Mesenchymal stem cell (in vitro differentiated cells and primary cell): Measurements from ENCODE around the gene BCAS1.

Experiments used
- DNase-seq: peaks from one replicate; pipeline ENCODE4 v3.0.0-alpha.2; 2013
- H2AFZ ChIP-seq: one replicate; pipeline ENCODE4 v1.6.1; 2013; ENCODE audit warnings: low read depth, mild to moderate bottlenecking, control low read depth, inconsistent platforms, low read length, moderate library complexity
- H2AK5ac ChIP-seq: 2 replicates; pipeline ENCODE4 v1.6.1; 2013; ENCODE audit warnings: low read length, moderate library complexity, mild to moderate bottlenecking, inconsistent platforms; ENCODE audit not compliant: severe bottlenecking
- H2BK120ac ChIP-seq: one replicate; pipeline ENCODE4 v1.6.1; 2013; ENCODE audit warnings: low read depth, mild to moderate bottlenecking, inconsistent platforms, low read length, moderate library complexity
- H2BK12ac ChIP-seq, 2 experiments: one replicate each; pipeline ENCODE4 v1.6.1; 2013; ENCODE audit warnings: inconsistent platforms in 2 of 2, low read length in 2 of 2, mild to moderate bottlenecking in 2 of 2, moderate library complexity in 2 of 2, control low read depth in 1 of 2
- H2BK15ac ChIP-seq: one replicate; pipeline ENCODE4 v1.6.1; 2013; ENCODE audit warnings: mild to moderate bottlenecking, low read depth, inconsistent platforms; ENCODE audit not compliant: poor library complexity, severe bottlenecking
- H2BK5ac ChIP-seq: 2 replicates; pipeline ENCODE4 v1.6.1; 2013; ENCODE audit warnings: low read depth, mild to moderate bottlenecking, low read length, control low read depth, inconsistent platforms; ENCODE audit not compliant: poor library complexity, severe bottlenecking
- H3K14ac ChIP-seq, 2 experiments: one replicate each; pipeline ENCODE4 v1.6.1; 2013; ENCODE audit warnings: inconsistent platforms in 2 of 2, low read length in 2 of 2, control low read depth in 1 of 2, mild to moderate bottlenecking in 1 of 2, moderate library complexity in 1 of 2
- H3K18ac ChIP-seq, 2 experiments: one replicate each; pipeline ENCODE4 v1.6.1; 2013; ENCODE audit warnings: inconsistent platforms in 2 of 2, low read length in 2 of 2, control low read depth in 1 of 2, low read depth in 1 of 2, mild to moderate bottlenecking in 1 of 2
- H3K23ac ChIP-seq, 2 experiments: one replicate each; pipeline ENCODE4 v1.6.1; 2013; ENCODE audit warnings: inconsistent platforms in 2 of 2, low read length in 2 of 2, mild to moderate bottlenecking in 2 of 2, moderate library complexity in 2 of 2, control low read depth in 1 of 2
- H3K27ac ChIP-seq: 2 replicates; pipeline ENCODE4 v1.5.1; 2013; ENCODE audit warnings: mild to moderate bottlenecking, moderate library complexity, low read length, control low read depth, inconsistent platforms; ENCODE audit not compliant: poor library complexity, severe bottlenecking
- H3K27me3 ChIP-seq, 2 experiments: 2 replicates each; pipeline versions ENCODE4 v1.6.1 to v1.7.0; 2013; ENCODE audit warnings: low read length in 2 of 2, mild to moderate bottlenecking in 2 of 2, moderate library complexity in 2 of 2, control low read depth in 1 of 2, inconsistent platforms in 1 of 2; ENCODE audit not compliant: control insufficient read depth in 1 of 2, insufficient read depth in 1 of 2
- H3K36me3 ChIP-seq, 2 experiments: 2 replicates each; pipeline versions ENCODE4 v1.6.1 to v1.7.0; 2013; ENCODE audit warnings: low read length in 2 of 2, control low read depth in 1 of 2, inconsistent platforms in 1 of 2, low read depth in 1 of 2, mild to moderate bottlenecking in 1 of 2; ENCODE audit not compliant: insufficient read depth in 2 of 2, control insufficient read depth in 1 of 2
- H3K4ac ChIP-seq, 2 experiments: one replicate each; pipeline ENCODE4 v1.6.1; 2013; ENCODE audit warnings: inconsistent platforms in 2 of 2, low read length in 2 of 2, mild to moderate bottlenecking in 2 of 2, moderate library complexity in 2 of 2, control low read depth in 1 of 2, low read depth in 1 of 2
- H3K4me1 ChIP-seq: 2 replicates; pipeline ENCODE4 v1.6.1; 2013; ENCODE audit warnings: low read depth, low read length, control low read depth; ENCODE audit not compliant: control insufficient read depth, insufficient read depth
- H3K4me2 ChIP-seq: 2 replicates; pipeline ENCODE4 v1.6.1; 2013; ENCODE audit warnings: low read length, mild to moderate bottlenecking, inconsistent platforms; ENCODE audit not compliant: poor library complexity, severe bottlenecking
- H3K4me3 ChIP-seq, 2 experiments: 2 replicates each; pipeline versions ENCODE4 v1.5.1 to v1.7.0; 2013; ENCODE audit warnings: low read length in 2 of 2, mild to moderate bottlenecking in 2 of 2, control low read depth in 1 of 2, low read depth in 1 of 2; ENCODE audit not compliant: insufficient read depth in 1 of 2
- H3K79me1 ChIP-seq: replicated peaks from 2 replicates; pipeline ENCODE4 v1.6.1; 2013; ENCODE audit warnings: mild to moderate bottlenecking, control low read depth, low read length, inconsistent platforms; ENCODE audit not compliant: poor library complexity, severe bottlenecking
- H3K9ac ChIP-seq: 2 replicates; pipeline ENCODE4 v1.7.0; 2013; ENCODE audit warnings: mild to moderate bottlenecking, low read length, moderate library complexity
- H3K9me3 ChIP-seq: 2 replicates; pipeline ENCODE4 v1.7.0; 2013; ENCODE audit warnings: mild to moderate bottlenecking, low read length; ENCODE audit not compliant: control insufficient read depth
- H4K8ac ChIP-seq: one replicate; pipeline ENCODE4 v1.6.1; 2013; ENCODE audit warnings: inconsistent platforms, mild to moderate bottlenecking, low read length, moderate library complexity
- H4K91ac ChIP-seq: one replicate; pipeline ENCODE4 v1.6.1; 2013; ENCODE audit warnings: mild to moderate bottlenecking, low read length, inconsistent platforms
- WGBS: methylation state at CpG from one replicate; pipeline ENCODE4 v1.1.7; 2013; ENCODE audit warnings: mixed read lengths; 5-methylcytosine and 5-hydroxymethylcytosine counted together

BCAS1 gene

GRCh38 chr20:53916173-53916512 is 154.3 kb downstream of the BCAS1 start:
- H3K4ac ChIP-seq = peak overlapping the region in 1 of 2 experiments; percentile 95
- H2AK5ac ChIP-seq = peak overlapping the region; percentile 61
- no peak overlapping the region for H2BK15ac ChIP-seq
- peaks cover 9% of the 10 kb centered on the region for H3K4me1 ChIP-seq
- peak overlapping the region; percentile 77 for H4K91ac ChIP-seq
- H3K9me3 ChIP-seq = no peaks in the 10 kb centered on the region
- 20% methylated on average over 1 of the region's 2 CpGs for WGBS
- no peak for DNase-seq
- no peak overlapping the region for H3K4me2 ChIP-seq
- H3K23ac ChIP-seq = no peak overlapping the region
- H2BK5ac ChIP-seq = peak overlapping the region; percentile 5
- no peak overlapping the region for H2AFZ ChIP-seq
- peak overlapping the region in 1 of 2 experiments; percentile 68 for H3K14ac ChIP-seq
- H2BK12ac ChIP-seq = peak overlapping the region; percentile 59 to 75
- peak overlapping the region; percentile 1 for H3K27ac ChIP-seq
- H3K9ac ChIP-seq = peak overlapping the region; percentile 93
- H3K4me3 ChIP-seq = peak overlapping the region in 1 of 2 experiments; percentile 74
- no peaks in the 10 kb centered on the region for H3K27me3 ChIP-seq
- H3K18ac ChIP-seq = peak overlapping the region; percentile 40 to 92
- H3K36me3 ChIP-seq = no peaks in the 10 kb centered on the region
- H3K79me1 ChIP-seq = no peaks in the 10 kb centered on the region
- peak overlapping the region; percentile 74 for H4K8ac ChIP-seq
- peak overlapping the region; percentile 11 for H2BK120ac ChIP-seq

GRCh38 chr20:53915446-53916172 is 154.8 kb downstream of the BCAS1 start:
- Histone ChIP-seq H3K36me3 (no peaks in the 10 kb centered on the region), H3K27ac (peak overlapping the region; percentile 45), H3K79me1 (no peaks in the 10 kb centered on the region), H3K9ac (peak overlapping the region; percentile 93), H2BK15ac (peak overlapping the region; percentile 86), H4K8ac (peak overlapping the region; percentile 59), H2AFZ (peak overlapping the region; percentile 10), H3K14ac (no peak overlapping the region), H3K4me1 (peaks cover 9% of the 10 kb centered on the region), H3K27me3 (no peaks in the 10 kb centered on the region), H2BK5ac (peak overlapping the region; percentile 84), H2BK120ac (peak overlapping the region; percentile 91), H3K4me2 (peak overlapping the region; percentile 97), H3K23ac (no peak overlapping the region), H3K4me3 (peak overlapping the region; percentile 63 to 74), H3K18ac (peak overlapping the region; percentile 30 to 95), H2AK5ac (no peak overlapping the region), H4K91ac (peak overlapping the region; percentile 52), H3K9me3 (no peaks in the 10 kb centered on the region), H3K4ac (peak overlapping the region; percentile 76 to 87), H2BK12ac (peak overlapping the region; percentile 93 to 96)
- 2% methylated on average over 21 of the region's 24 CpGs for WGBS
- DNase-seq = peak; percentile 94

DNA sequence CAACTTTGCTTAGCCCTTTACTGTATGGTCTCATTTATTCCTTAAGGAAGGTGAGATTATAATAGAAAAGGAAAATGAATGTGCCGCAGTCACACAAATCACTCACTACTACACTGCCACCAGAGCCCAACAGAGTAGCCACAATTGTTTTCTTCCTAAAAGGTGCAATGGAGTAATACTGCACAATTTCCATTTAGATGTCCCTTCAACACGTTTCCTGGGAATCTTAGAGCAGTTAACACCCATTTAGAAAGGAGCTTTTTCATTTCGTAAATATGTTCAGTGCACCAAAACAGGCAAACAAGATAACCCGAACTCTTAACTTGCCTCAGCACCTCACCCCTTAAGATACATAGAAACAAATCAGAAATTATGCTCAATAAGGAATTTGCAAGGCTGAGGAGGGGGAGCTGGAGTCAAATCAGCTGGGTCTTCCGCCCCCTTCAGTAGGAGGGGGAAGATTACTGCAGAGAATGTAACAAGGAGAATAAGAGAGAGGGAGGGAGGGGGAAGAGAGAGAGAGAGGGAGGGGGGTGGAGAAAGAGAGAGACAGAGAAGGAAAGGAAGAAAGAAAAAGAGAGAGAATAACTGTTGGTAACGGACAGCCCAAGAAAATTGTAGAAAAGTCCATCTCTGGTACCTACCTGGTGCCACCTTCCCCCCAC is 155.5 kb downstream of the BCAS1 start:
- Histone ChIP-seq H2BK12ac (peak overlapping the region; percentile 61 to 71), H3K36me3 (no peaks in the 10 kb centered on the region), H3K27ac (peak overlapping the region; percentile 56), H3K4me2 (peak overlapping the region; percentile 97), H3K79me1 (no peaks in the 10 kb centered on the region), H3K9me3 (no peaks in the 10 kb centered on the region), H3K14ac (no peak overlapping the region), H3K9ac (peak overlapping the region; percentile 93), H3K23ac (no peak overlapping the region), H2AK5ac (no peak overlapping the region), H3K4me3 (peak overlapping the region in 1 of 2 experiments; percentile 74), H2AFZ (no peak overlapping the region), H3K27me3 (no peaks in the 10 kb centered on the region), H2BK120ac (peak overlapping the region; percentile 91), H3K4ac (peak overlapping the region in 1 of 2 experiments; percentile 87), H3K4me1 (peaks cover 9% of the 10 kb centered on the region), H2BK15ac (peak overlapping the region; percentile 86), H4K8ac (peak overlapping the region; percentile 59), H3K18ac (peak overlapping the region; percentile 41 to 95), H4K91ac (no peak overlapping the region), H2BK5ac (no peak overlapping the region)
- WGBS = 27% methylated on average over 4 of the region's 6 CpGs
- DNase-seq = peak; percentile 32

- peak overlapping the region; percentile 71 to 94 for H2BK12ac ChIP-seq
- peak overlapping the region; percentile 84 for H2AFZ ChIP-seq
- H3K4me3 ChIP-seq = peak overlapping the region in 1 of 2 experiments; percentile 74
- no peaks in the 10 kb centered on the region for H3K27me3 ChIP-seq
- H3K9ac ChIP-seq = peak overlapping the region; percentile 93
- no peak overlapping the region for H3K18ac ChIP-seq
- H2BK5ac ChIP-seq = no peak overlapping the region
- WGBS = 27% methylated on average over 8 of the region's 9 CpGs
- peaks cover 9% of the 10 kb centered on the region for H3K4me1 ChIP-seq
- no peaks in the 10 kb centered on the region for H3K79me1 ChIP-seq
- H3K27ac ChIP-seq = peak overlapping the region; percentile 56
- H3K36me3 ChIP-seq = no peaks in the 10 kb centered on the region
- H2BK15ac ChIP-seq = peak overlapping the region; percentile 17
- no peak overlapping the region for H2AK5ac ChIP-seq
- H3K23ac ChIP-seq = no peak overlapping the region
- DNase-seq = peak; percentile 43
- no peak overlapping the region for H4K91ac ChIP-seq
- no peaks in the 10 kb centered on the region for H3K9me3 ChIP-seq
- no peak overlapping the region for H3K4me2 ChIP-seq
- peak overlapping the region; percentile 49 for H4K8ac ChIP-seq
- no peak overlapping the region for H3K14ac ChIP-seq
- peak overlapping the region; percentile 9 to 24 for H3K4ac ChIP-seq
- peak overlapping the region; percentile 58 for H2BK120ac ChIP-seq
These were observed 156.2 kb downstream of the BCAS1 start for GRCh38 chr20:53914091-53914780.
